WTC11 (cell line): ENCODE data around the gene MAGEA8.
"Not testable (repeated sequence)": the region's sequence is repeated elsewhere in the genome, so short reads cannot be mapped to it uniquely, and the experiment has no call there.

Source experiments
- CREM ChIP-seq: sonication (generic); formaldehyde crosslinking; IDR thresholded peaks from 2 replicates; pipeline ENCODE4 v1.8.1; 2022; ENCODE audit warnings: mild to moderate bottlenecking, missing genetic modification reagents, moderate library complexity
- CTCF ChIP-seq: fragments of 200-600 bp; IDR thresholded peaks from 2 replicates; pipeline ENCODE4 v1.8.0; 2022; ENCODE audit warnings: antibody characterized with exemption
- NFYB ChIP-seq: sonication (generic); formaldehyde crosslinking; conservative IDR thresholded peaks from 2 replicates; pipeline ENCODE4 v1.8.0; 2022; ENCODE audit warnings: low read depth, missing genetic modification reagents
- NR3C1 ChIP-seq: sonication (generic); formaldehyde crosslinking; conservative IDR thresholded peaks from 2 replicates; pipeline ENCODE4 v1.8.1; 2023; ENCODE audit warnings: low read depth, mild to moderate bottlenecking, missing genetic modification reagents
- SMAD3 ChIP-seq: sonication (generic); formaldehyde crosslinking; IDR thresholded peaks from 2 replicates; pipeline ENCODE4 v1.8.0; 2022; ENCODE audit warnings: missing genetic modification reagents, mild to moderate bottlenecking, borderline replicate concordance
- TEAD1 ChIP-seq: sonication (generic); formaldehyde crosslinking; IDR thresholded peaks from 2 replicates; pipeline ENCODE4 v1.8.0; 2022; ENCODE audit warnings: mild to moderate bottlenecking, missing genetic modification reagents

GRCh38 chrX:149923836-149924235 is 42.9 kb downstream of the MAGEA8 start:
- TF ChIP-seq TEAD1 (CRISPR knock-in tag); CTCF; SMAD3 (CRISPR knock-in tag); NR3C1; CREM (CRISPR knock-in tag); NFYB (CRISPR knock-in tag): not testable (repeated sequence)
